Endothelial cell of umbilical vein (primary cell): Measurements from ENCODE around the gene AACS.

Experiments
- CTCF ChIP-seq, 2 donors: IDR thresholded peaks; 1 replicate in 1 of 2; 2 replicates in 1 of 2; pipeline ENCODE4 v1.5.1; 2011; ENCODE audit warnings: low read length in 2 of 2, mild to moderate bottlenecking in 2 of 2, moderate library complexity in 2 of 2, control low read depth in 1 of 2, inconsistent platforms in 1 of 2, low read depth in 1 of 2; ENCODE audit not compliant: insufficient read depth in 1 of 2; ENCODE audit errors: extremely low read depth in 1 of 2
- EZH2 ChIP-seq: IDR thresholded peaks from 2 replicates; pipeline ENCODE4 v1.6.1; 2012; ENCODE audit warnings: borderline replicate concordance, low read depth, mild to moderate bottlenecking, moderate library complexity, low read length, inconsistent platforms; ENCODE audit not compliant: severe bottlenecking
- FOS ChIP-seq: IDR thresholded peaks from 2 replicates; pipeline ENCODE4 v1.6.1; 2011; ENCODE audit warnings: mild to moderate bottlenecking, low read length, moderate library complexity, borderline replicate concordance; ENCODE audit not compliant: insufficient read depth
- GATA2 ChIP-seq: IDR thresholded peaks from 2 replicates; pipeline ENCODE4 v1.7.0; 2011; ENCODE audit warnings: low read depth, mild to moderate bottlenecking, moderate library complexity, mixed read lengths, low read length; ENCODE audit not compliant: insufficient read length, insufficient read depth
- JUN ChIP-seq: IDR thresholded peaks from 2 replicates; pipeline ENCODE4 v1.6.1; 2011; ENCODE audit warnings: borderline replicate concordance, low read depth; ENCODE audit not compliant: insufficient read length, insufficient read depth
- MAX ChIP-seq: IDR thresholded peaks from 2 replicates; pipeline ENCODE4 v1.6.1; 2011; ENCODE audit not compliant: insufficient read depth, insufficient read length
- MYC ChIP-seq: IDR thresholded peaks from one replicate; pipeline ENCODE4 v1.6.1; 2011; ENCODE audit warnings: mild to moderate bottlenecking, low read depth, low read length
- POLR2A ChIP-seq: IDR thresholded peaks from 2 replicates; pipeline ENCODE4 v1.6.1; 2012; ENCODE audit warnings: low read depth, mild to moderate bottlenecking, control low read depth, low read length
- POLR2AphosphoS5 ChIP-seq: IDR thresholded peaks from 2 replicates; pipeline ENCODE4 v1.6.1; 2012; ENCODE audit warnings: low read depth, mild to moderate bottlenecking, control low read depth, low read length, moderate library complexity; ENCODE audit not compliant: insufficient read depth

GRCh38 chr12:125136702-125137101 is 71.5 kb downstream of the AACS start:
- no peak for TF ChIP-seq CTCF (IDR thresholded peaks at IDR 0.05; ENCODE audit: extremely low read depth in 1 of 2, insufficient read depth in 1 of 2, low read depth in 1 of 2, low read length in 2 of 2)
- TF ChIP-seq POLR2AphosphoS5, result no peak
- no peak for TF ChIP-seq POLR2A
- TF ChIP-seq MAX, result no peak
- TF ChIP-seq EZH2, result no peak
- TF ChIP-seq FOS, result no peak
- TF ChIP-seq JUN, result no peak
- no peak for TF ChIP-seq GATA2
- TF ChIP-seq MYC, result no peak
